Vagina (tissue), 2 donors: ENCODE measurements around the gene MAP4K1.

Source experiments
- POLR2A ChIP-seq, 2 donors: fragments of 450-650 bp; IDR thresholded peaks; one replicate each; pipeline ENCODE4 v1.6.1; 2017; ENCODE audit warnings: antibody characterized with exemption in 2 of 2, mild to moderate bottlenecking in 2 of 2, moderate library complexity in 2 of 2
- TF ChIP-seq, protein P1 (sequence below), 3 experiments: fragments of 450-650 bp in 2 of 3; fragments of 200-600 bp in 1 of 3; sonication (generic) in 1 of 3; IDR thresholded peaks; one replicate each; pipeline ENCODE4 v1.5.1; 2017 to 2019; ENCODE audit warnings: antibody characterized with exemption in 3 of 3, mild to moderate bottlenecking in 2 of 3, moderate library complexity in 2 of 3

DNA sequence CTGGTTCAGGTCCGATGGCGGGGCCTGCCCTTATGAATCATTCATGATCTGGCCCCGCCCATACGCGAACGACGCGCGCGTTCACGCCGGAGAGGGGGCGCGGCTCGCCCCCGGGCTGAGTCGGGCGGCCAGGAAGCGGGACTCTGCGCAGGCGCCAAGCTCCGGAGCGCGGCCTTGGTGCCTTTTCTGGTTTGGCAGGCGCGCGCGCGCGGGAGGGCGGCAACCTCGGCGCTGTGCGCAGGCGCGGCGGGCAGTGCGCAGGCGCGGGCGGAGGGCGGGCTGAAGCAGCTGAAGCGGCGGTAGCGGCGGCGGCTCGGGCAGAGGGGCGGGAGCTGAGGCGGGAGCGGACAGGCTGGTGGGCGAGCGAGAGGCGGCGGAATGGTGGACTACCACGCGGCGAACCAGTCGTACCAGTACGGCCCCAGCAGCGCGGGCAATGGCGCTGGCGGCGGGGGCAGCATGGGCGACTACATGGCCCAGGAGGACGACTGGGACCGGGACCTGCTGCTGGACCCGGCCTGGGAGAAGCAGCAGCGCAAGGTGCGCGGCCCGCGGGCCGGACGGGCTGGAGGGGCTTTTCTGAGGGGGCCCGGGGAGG, 29.7 kb upstream of the MAP4K1 start, which contains the start of gene ACTN4:
- TF ChIP-seq, protein P1, sequence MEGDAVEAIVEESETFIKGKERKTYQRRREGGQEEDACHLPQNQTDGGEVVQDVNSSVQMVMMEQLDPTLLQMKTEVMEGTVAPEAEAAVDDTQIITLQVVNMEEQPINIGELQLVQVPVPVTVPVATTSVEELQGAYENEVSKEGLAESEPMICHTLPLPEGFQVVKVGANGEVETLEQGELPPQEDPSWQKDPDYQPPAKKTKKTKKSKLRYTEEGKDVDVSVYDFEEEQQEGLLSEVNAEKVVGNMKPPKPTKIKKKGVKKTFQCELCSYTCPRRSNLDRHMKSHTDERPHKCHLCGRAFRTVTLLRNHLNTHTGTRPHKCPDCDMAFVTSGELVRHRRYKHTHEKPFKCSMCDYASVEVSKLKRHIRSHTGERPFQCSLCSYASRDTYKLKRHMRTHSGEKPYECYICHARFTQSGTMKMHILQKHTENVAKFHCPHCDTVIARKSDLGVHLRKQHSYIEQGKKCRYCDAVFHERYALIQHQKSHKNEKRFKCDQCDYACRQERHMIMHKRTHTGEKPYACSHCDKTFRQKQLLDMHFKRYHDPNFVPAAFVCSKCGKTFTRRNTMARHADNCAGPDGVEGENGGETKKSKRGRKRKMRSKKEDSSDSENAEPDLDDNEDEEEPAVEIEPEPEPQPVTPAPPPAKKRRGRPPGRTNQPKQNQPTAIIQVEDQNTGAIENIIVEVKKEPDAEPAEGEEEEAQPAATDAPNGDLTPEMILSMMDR (IDR thresholded peaks at IDR 0.05) = no peak
- peak; percentile 65 to 99 for TF ChIP-seq POLR2A (IDR thresholded peaks at IDR 0.05)
